Esophagus muscularis mucosa (tissue), 4 donors: Measurements from ENCODE around the gene OR4C46.
"Not testable (repeated sequence)": the region's sequence is repeated elsewhere in the genome, so short reads cannot be mapped to it uniquely, and the experiment has no call there.

Experiments
- EP300 ChIP-seq: sonication (generic); formaldehyde crosslinking; IDR thresholded peaks from one replicate; pipeline ENCODE4 v1.6.1; 2017; ENCODE audit warnings: antibody characterized with exemption
- POLR2A ChIP-seq: fragments of 450-650 bp; IDR thresholded peaks from one replicate; pipeline ENCODE4 v1.6.1; 2017; ENCODE audit warnings: antibody characterized with exemption, moderate library complexity, mild to moderate bottlenecking, low read depth
- POLR2AphosphoS5 ChIP-seq, 2 donors: sonication (generic); formaldehyde crosslinking; IDR thresholded peaks; one replicate each; pipeline ENCODE4 v1.6.1; 2017; ENCODE audit warnings: antibody characterized with exemption in 2 of 2
- TF ChIP-seq, protein P1 (sequence below), 3 experiments: fragments of 200-600 bp in 2 of 3; fragments of 450-650 bp in 1 of 3; sonication (generic) in 2 of 3; IDR thresholded peaks; one replicate each; pipeline ENCODE4 v1.5.1; 2017 to 2019; ENCODE audit warnings: antibody characterized with exemption in 3 of 3, mild to moderate bottlenecking in 2 of 3, moderate library complexity in 1 of 3

DNA sequence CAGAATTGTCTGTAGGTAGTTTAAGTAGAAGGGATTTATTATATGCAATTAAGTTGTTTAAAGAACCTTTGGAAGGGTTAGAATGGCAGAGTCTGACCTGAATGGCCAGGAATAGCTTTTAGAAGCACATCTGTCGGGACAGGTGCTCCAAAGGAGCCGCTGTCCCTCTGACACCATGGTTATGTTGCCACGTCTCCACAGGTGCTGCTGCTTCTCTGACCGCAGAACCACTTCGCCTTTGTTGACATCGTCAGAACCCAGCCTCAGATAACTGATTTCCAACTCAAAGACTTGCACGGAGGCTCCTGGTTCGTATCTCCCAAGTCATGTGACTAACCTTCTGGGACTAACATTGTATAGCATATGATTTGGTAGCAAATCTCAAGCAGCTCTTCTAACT lies 41.8 kb upstream of the OR4C46 start:
- TF ChIP-seq POLR2A; POLR2AphosphoS5 (IDR thresholded peaks at IDR 0.05); EP300: not testable (repeated sequence)
- TF ChIP-seq, protein P1, sequence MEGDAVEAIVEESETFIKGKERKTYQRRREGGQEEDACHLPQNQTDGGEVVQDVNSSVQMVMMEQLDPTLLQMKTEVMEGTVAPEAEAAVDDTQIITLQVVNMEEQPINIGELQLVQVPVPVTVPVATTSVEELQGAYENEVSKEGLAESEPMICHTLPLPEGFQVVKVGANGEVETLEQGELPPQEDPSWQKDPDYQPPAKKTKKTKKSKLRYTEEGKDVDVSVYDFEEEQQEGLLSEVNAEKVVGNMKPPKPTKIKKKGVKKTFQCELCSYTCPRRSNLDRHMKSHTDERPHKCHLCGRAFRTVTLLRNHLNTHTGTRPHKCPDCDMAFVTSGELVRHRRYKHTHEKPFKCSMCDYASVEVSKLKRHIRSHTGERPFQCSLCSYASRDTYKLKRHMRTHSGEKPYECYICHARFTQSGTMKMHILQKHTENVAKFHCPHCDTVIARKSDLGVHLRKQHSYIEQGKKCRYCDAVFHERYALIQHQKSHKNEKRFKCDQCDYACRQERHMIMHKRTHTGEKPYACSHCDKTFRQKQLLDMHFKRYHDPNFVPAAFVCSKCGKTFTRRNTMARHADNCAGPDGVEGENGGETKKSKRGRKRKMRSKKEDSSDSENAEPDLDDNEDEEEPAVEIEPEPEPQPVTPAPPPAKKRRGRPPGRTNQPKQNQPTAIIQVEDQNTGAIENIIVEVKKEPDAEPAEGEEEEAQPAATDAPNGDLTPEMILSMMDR (IDR thresholded peaks at IDR 0.05), result not testable (repeated sequence)
